Glutamatergic neuron (in vitro differentiated cells): ENCODE results near the gene ABCB6. TPM values are rescaled to one million over a fixed set of nuclear protein-coding genes. Genes with fewer than 3 reads are reported as not detected.
A peak's percentile ranks its signal among the peaks of the same experiment; 100 is the strongest.

Experiments
- DNase-seq: peaks from one replicate; pipeline ENCODE4 v3.0.0; 2022
- H3K27ac Mint-ChIP-seq: one replicate; pipeline ENCODE4 v1.8.0; 2020; ENCODE audit warnings: mild to moderate bottlenecking, mixed read lengths, inconsistent platforms; ENCODE audit not compliant: unreplicated experiment
- H3K27me3 Mint-ChIP-seq: one replicate; pipeline ENCODE4 v1.8.0; 2020; ENCODE audit warnings: mild to moderate bottlenecking, moderate library complexity, mixed read lengths, inconsistent platforms; ENCODE audit not compliant: unreplicated experiment
- H3K36me3 Mint-ChIP-seq: one replicate; pipeline ENCODE4 v1.8.0; 2020; ENCODE audit warnings: mild to moderate bottlenecking, mixed read lengths, inconsistent platforms; ENCODE audit not compliant: unreplicated experiment
- H3K4me1 Mint-ChIP-seq: one replicate; pipeline ENCODE4 v1.8.0; 2020; ENCODE audit warnings: mild to moderate bottlenecking, low read depth, mixed read lengths, inconsistent platforms; ENCODE audit not compliant: unreplicated experiment
- H3K4me3 Mint-ChIP-seq: one replicate; pipeline ENCODE4 v1.8.0; 2020; ENCODE audit warnings: mild to moderate bottlenecking, mixed read lengths, inconsistent platforms; ENCODE audit not compliant: unreplicated experiment
- H3K9me3 Mint-ChIP-seq: one replicate; pipeline ENCODE4 v1.8.0; 2020; ENCODE audit warnings: mild to moderate bottlenecking, moderate library complexity, mixed read lengths, inconsistent platforms; ENCODE audit not compliant: unreplicated experiment
- CTCF ChIP-seq: fragments of 200-600 bp; sonication (generic); IDR thresholded peaks from one replicate; pipeline ENCODE4 v1.5.0; 2021; ENCODE audit not compliant: partially characterized antibody, unreplicated experiment
- total RNA-seq: library from RNA; stranded (reverse); fragmentation: NEBNext Ultra II Directional; extraction: Animal tissue kit (Norgen Biotek cat#: 25700); gene quantifications from one replicate; pipeline ENCODE4 v1.2.1, GENCODE V29; 2021; ENCODE audit not compliant: unreplicated experiment

The ABCB6 gene
- total RNA-seq, 1 donor from 2014 or later: 49.4 TPM

GRCh38 chr2:219178377-219179175, 40.2 kb downstream of the ABCB6 start:
- Mint-ChIP-seq H3K27me3 (peaks cover 25% of the 10 kb centered on the region), H3K9me3 (peaks cover 26% of the 10 kb centered on the region), H3K36me3 (no peaks in the 10 kb centered on the region), H3K4me1 (peaks cover 25% of the 10 kb centered on the region), H3K27ac (peak overlapping the region; percentile 92), H3K4me3 (peak overlapping the region; percentile 99)
- peak; percentile 73 for DNase-seq
- TF ChIP-seq CTCF: peak; percentile 28

- H3K36me3 Mint-ChIP-seq: no peaks in the 10 kb centered on the region
- peaks cover 17% of the 10 kb centered on the region for H3K4me1 Mint-ChIP-seq
- H3K9me3 Mint-ChIP-seq: peaks cover 24% of the 10 kb centered on the region
- peak within 1 kb of the TSS; percentile 98 for H3K27ac Mint-ChIP-seq
- peak; percentile 85 for DNase-seq
- peak; percentile 41 for TF ChIP-seq CTCF
- H3K4me3 Mint-ChIP-seq: peak within 1 kb of the TSS; percentile 99
- peaks cover 20% of the 10 kb centered on the region for H3K27me3 Mint-ChIP-seq
Observed at GRCh38 chr2:219177552-219178376, 41.0 kb downstream of the ABCB6 start, which contains the start of gene RETREG2. Gene RETREG2 (plus strand): TSS chr2:219178275. CDS start chr2:219178353, 78 bp downstream.

- Mint-ChIP-seq H3K36me3 (no peaks in the 10 kb centered on the region), H3K4me3 (peak within 1 kb of the TSS; percentile 96), H3K27ac (peak within 1 kb of the TSS; percentile 98), H3K9me3 (peaks cover 24% of the 10 kb centered on the region), H3K27me3 (peaks cover 22% of the 10 kb centered on the region), H3K4me1 (peaks cover 16% of the 10 kb centered on the region)
- TF ChIP-seq CTCF: peak; percentile 10
- peak; percentile 88 for DNase-seq
Observed at GRCh38 chr2:219176818-219177551, 41.8 kb downstream of the ABCB6 start, which contains the start of gene CNPPD1. Gene CNPPD1 (minus strand): TSS chr2:219176925. CDS start chr2:219176828, 97 bp downstream.

- Mint-ChIP-seq H3K4me1 (peaks cover 16% of the 10 kb centered on the region), H3K36me3 (no peaks in the 10 kb centered on the region), H3K27me3 (peaks cover 25% of the 10 kb centered on the region), H3K4me3 (peak overlapping the region; percentile 89), H3K9me3 (peaks cover 23% of the 10 kb centered on the region), H3K27ac (peak overlapping the region; percentile 82)
- peak; percentile 66 for DNase-seq
- TF ChIP-seq CTCF: no peak
Observed at GRCh38 chr2:219175928-219176817, 42.6 kb downstream of the ABCB6 start.
